Tibial nerve (tissue), 4 donors: ENCODE data around the gene ARHGAP26. TPM values are rescaled to one million over a fixed set of nuclear protein-coding genes. Genes with fewer than 3 reads are reported as not detected.
A peak's percentile ranks its signal among the peaks of the same experiment; 100 is the strongest.

Experiments
- DNase-seq, 2 donors: peaks; one replicate each; pipeline ENCODE4 v3.0.0-alpha.2; 2019; ENCODE audit warnings: low spot score in 2 of 2
- H3K27ac ChIP-seq, 4 donors: fragments of 200-600 bp; sonication (generic) in 3 of 4; one replicate each; pipeline ENCODE4 v1.5.1; 2017 to 2019; ENCODE audit warnings: mild to moderate bottlenecking in 1 of 4
- H3K27me3 ChIP-seq, 2 donors: fragments of 200-600 bp; sonication (generic) in 1 of 2; one replicate each; pipeline versions ENCODE4 v1.5.1 to v1.6.0; 2017 to 2019
- H3K36me3 ChIP-seq, 3 donors: fragments of 200-600 bp; sonication (generic); one replicate each; pipeline ENCODE4 v1.5.1; 2018 to 2019
- H3K4me1 ChIP-seq, 4 donors: fragments of 200-600 bp; sonication (generic) in 3 of 4; one replicate each; pipeline ENCODE4 v1.5.1; 2017 to 2019
- H3K4me3 ChIP-seq, 4 donors: fragments of 200-600 bp; sonication (generic) in 3 of 4; one replicate each; pipeline ENCODE4 v1.5.1; 2017 to 2019; ENCODE audit warnings: mild to moderate bottlenecking in 1 of 4, moderate library complexity in 1 of 4
- H3K9me3 ChIP-seq, 4 donors: fragments of 200-600 bp; sonication (generic) in 3 of 4; one replicate each; pipeline ENCODE4 v1.5.1; 2017 to 2019
- EP300 ChIP-seq, 2 donors: sonication (generic); formaldehyde crosslinking; IDR thresholded peaks; one replicate each; pipeline ENCODE4 v1.6.1; 2017; ENCODE audit warnings: antibody characterized with exemption in 2 of 2, mild to moderate bottlenecking in 1 of 2
- POLR2A ChIP-seq, 2 donors: fragments of 450-650 bp; IDR thresholded peaks; one replicate each; pipeline ENCODE4 v1.6.1; 2017; ENCODE audit warnings: antibody characterized with exemption in 2 of 2, mild to moderate bottlenecking in 2 of 2, moderate library complexity in 2 of 2
- WGBS, 2 donors: methylation state at CpG; one replicate each; pipeline ENCODE4 v1.1.5; 2018; 5-methylcytosine and 5-hydroxymethylcytosine counted together
- total RNA-seq, 4 donors: library from RNA; depleted of rRNA; stranded (reverse); fragments of >200 nt; gene quantifications; one replicate each; pipeline ENCODE4 v1.1.0, GENCODE V29; 2016
- TF ChIP-seq, protein P1 (sequence below), 5 experiments: fragments of 200-600 bp in 3 of 5; fragments of 450-650 bp in 2 of 5; sonication (generic) in 3 of 5; IDR thresholded peaks; one replicate each; pipeline ENCODE4 v1.5.1; 2016 to 2019; ENCODE audit warnings: antibody characterized with exemption in 5 of 5, mild to moderate bottlenecking in 3 of 5, moderate library complexity in 2 of 5

ARHGAP26 gene
- total RNA-seq, 4 donors from 2014 or later, result 33.7 to 77.8 (median 57.8) TPM

DNA sequence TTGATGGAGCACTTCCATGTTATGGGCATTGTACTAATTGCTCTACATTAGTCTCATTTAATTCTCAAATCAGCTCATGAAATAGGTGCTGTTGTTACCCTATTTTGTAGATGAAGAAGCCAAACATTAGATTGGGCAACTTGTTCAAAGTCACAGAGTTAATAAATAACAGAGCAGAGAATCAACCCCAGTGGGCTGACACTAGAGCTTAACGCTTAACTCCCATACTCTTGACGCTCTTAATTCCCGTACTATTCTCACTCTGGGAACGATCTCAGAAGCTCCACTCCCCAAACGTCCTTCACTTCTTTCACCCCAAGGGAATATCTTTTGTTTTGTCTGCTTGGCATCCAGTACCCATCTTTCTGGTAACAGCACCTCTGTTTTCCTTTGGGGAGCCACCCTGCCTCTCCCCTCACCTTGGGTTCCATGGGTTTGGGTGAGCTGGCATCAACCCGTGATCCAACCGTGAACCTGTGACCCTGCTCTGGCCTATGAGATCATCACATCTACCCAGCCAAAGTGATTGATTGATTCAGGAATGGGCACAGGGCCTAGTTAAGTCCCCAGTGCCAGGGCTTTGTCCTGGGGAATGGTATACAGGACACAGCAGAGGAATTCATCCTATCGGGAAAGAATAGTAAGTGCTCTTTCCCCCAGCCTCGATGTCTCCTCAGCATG is 464.1 kb downstream of the ARHGAP26 start:
- Histone ChIP-seq H3K27me3 (no peaks in the 10 kb centered on the region), H3K4me3 (no peak overlapping the region), H3K27ac (peak overlapping the region in 1 of 4 donors; percentile 5), H3K36me3 (no peaks in the 10 kb centered on the region), H3K4me1 (peaks cover 0 to 37% (median 7%) of the 10 kb centered on the region in 4 donors), H3K9me3 (no peaks in the 10 kb centered on the region)
- TF ChIP-seq EP300 (IDR thresholded peaks at IDR 0.05) (no peak), POLR2A (IDR thresholded peaks at IDR 0.05) (no peak)
- TF ChIP-seq, protein P1, sequence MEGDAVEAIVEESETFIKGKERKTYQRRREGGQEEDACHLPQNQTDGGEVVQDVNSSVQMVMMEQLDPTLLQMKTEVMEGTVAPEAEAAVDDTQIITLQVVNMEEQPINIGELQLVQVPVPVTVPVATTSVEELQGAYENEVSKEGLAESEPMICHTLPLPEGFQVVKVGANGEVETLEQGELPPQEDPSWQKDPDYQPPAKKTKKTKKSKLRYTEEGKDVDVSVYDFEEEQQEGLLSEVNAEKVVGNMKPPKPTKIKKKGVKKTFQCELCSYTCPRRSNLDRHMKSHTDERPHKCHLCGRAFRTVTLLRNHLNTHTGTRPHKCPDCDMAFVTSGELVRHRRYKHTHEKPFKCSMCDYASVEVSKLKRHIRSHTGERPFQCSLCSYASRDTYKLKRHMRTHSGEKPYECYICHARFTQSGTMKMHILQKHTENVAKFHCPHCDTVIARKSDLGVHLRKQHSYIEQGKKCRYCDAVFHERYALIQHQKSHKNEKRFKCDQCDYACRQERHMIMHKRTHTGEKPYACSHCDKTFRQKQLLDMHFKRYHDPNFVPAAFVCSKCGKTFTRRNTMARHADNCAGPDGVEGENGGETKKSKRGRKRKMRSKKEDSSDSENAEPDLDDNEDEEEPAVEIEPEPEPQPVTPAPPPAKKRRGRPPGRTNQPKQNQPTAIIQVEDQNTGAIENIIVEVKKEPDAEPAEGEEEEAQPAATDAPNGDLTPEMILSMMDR (IDR thresholded peaks at IDR 0.05), result no peak
- DNase-seq, result no peak
- WGBS, 2 donors, result 75 to 81% methylated on average over 9 of the region's 9 CpGs

DNA sequence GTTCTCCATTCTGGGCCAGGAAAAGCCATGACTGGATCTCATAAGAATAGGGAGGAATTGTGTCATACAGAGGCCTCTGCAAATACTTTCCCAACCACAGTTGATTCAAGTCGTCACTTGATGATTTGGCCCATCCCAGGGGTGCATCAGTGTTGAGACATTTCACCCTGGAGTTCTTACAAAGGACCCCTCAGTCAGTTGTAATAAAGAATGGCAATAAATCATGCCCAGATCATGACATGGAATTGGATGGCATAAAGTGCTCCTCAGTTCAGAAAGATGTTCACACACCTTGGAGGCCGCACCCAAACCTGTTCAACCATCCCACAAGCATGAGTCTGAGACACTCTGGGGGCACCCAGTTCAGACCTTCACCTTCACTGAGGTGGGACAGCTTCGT is 465.2 kb downstream of the ARHGAP26 start:
- no peaks in the 10 kb centered on the region for H3K36me3 ChIP-seq
- no peaks in the 10 kb centered on the region for H3K9me3 ChIP-seq
- no peaks in the 10 kb centered on the region for H3K27me3 ChIP-seq
- H3K4me3 ChIP-seq, result no peak overlapping the region
- DNase-seq, result peak in 1 of 2 donors; percentile 28
- H3K4me1 ChIP-seq, result peaks cover 0 to 27% (median 3%) of the 10 kb centered on the region in 4 donors
- TF ChIP-seq EP300 (IDR thresholded peaks at IDR 0.05), result peak in 1 of 2 donors; percentile 64
- TF ChIP-seq, protein P1 (IDR thresholded peaks at IDR 0.05), result no peak
- 58 to 82% methylated on average over 2 to 3 of the region's 3 CpGs for WGBS, 2 donors
- H3K27ac ChIP-seq, result peak overlapping the region in 1 of 4 donors; percentile 5

DNA sequence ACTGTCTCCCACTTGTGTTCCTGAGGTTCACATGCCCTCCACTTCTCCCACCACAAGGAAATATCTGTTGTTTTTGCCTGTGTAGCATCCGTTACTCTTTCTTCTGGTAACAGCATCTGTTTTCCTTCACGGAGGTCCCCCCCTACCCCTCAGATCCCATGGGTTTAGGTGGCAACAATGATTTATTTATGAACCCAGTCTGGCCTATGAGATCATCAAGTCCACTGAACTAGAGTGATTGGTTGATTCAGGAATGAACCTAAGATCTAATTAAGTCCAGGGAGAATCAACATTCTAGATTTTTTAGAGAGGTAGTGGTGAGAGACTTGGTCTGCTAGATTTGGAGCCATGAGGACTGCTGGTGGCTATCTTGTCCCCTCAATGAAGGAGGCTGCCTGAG is 466.5 kb downstream of the ARHGAP26 start:
- H3K4me1 ChIP-seq, result peaks cover 0 to 16% (median 3%) of the 10 kb centered on the region in 4 donors
- H3K9me3 ChIP-seq, result no peaks in the 10 kb centered on the region
- no peaks in the 10 kb centered on the region for H3K36me3 ChIP-seq
- TF ChIP-seq POLR2A (IDR thresholded peaks at IDR 0.05) (no peak), EP300 (IDR thresholded peaks at IDR 0.05) (no peak)
- TF ChIP-seq, protein P1 (IDR thresholded peaks at IDR 0.05), result no peak
- WGBS, 2 donors, result 71 to 80% methylated on average over 2 of the region's 2 CpGs
- DNase-seq, result no peak
- H3K27ac ChIP-seq, result no peak overlapping the region
- H3K4me3 ChIP-seq, result no peak overlapping the region
- no peaks in the 10 kb centered on the region for H3K27me3 ChIP-seq

DNA sequence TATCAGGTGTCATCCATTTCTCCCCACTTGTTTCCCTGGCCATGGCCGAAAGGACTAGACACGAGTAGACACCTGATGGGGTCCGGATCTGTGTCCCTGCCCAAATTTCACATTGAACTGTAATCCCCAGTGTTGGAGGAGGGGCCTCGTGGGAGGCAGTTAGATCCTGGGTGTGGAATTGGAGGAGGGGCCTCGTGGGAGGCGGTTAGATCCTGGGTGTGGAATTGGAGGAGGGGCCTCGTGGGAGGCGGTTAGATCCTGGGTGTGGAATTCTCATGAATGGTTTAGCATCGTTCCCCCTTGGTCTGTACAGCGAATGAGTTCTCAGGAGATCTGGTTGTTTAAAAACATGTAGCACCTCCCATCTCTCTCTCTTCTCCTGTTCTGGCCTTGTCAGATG is 467.5 kb downstream of the ARHGAP26 start:
- H3K9me3 ChIP-seq, result no peaks in the 10 kb centered on the region
- no peaks in the 10 kb centered on the region for H3K36me3 ChIP-seq
- peaks cover 0 to 17% (median 3%) of the 10 kb centered on the region in 4 donors for H3K4me1 ChIP-seq
- WGBS, 2 donors, result 90 to 92% methylated on average over 10 of the region's 10 CpGs
- no peak for DNase-seq
- H3K27me3 ChIP-seq, result no peaks in the 10 kb centered on the region
- TF ChIP-seq POLR2A (IDR thresholded peaks at IDR 0.05) (no peak), EP300 (IDR thresholded peaks at IDR 0.05) (no peak)
- TF ChIP-seq, protein P1 (IDR thresholded peaks at IDR 0.05), result no peak
- no peak overlapping the region for H3K4me3 ChIP-seq
- H3K27ac ChIP-seq, result no peak overlapping the region

DNA sequence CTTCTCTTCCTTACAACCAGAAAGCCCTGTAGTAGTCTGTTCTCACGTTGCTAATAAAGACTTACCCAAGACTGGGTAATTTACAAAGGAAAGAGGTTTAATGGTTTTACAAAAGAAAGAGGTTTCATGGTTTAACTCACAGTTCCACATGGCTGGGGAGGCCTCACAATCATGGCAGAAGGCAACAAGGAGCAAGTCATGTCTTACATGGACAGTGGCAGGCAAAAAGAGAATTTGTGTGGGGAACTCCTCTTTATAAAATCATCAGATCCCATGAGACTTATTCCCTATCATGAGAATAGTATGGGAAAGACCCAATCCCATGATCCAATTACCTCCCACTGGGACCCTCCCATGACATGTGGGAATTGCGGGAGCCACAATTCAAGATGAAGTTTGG is 468.4 kb downstream of the ARHGAP26 start:
- Histone ChIP-seq H3K36me3 (no peaks in the 10 kb centered on the region), H3K9me3 (no peaks in the 10 kb centered on the region), H3K4me3 (no peak overlapping the region), H3K27ac (no peak overlapping the region), H3K27me3 (no peaks in the 10 kb centered on the region), H3K4me1 (peaks cover 0 to 21% (median 1%) of the 10 kb centered on the region in 4 donors)
- DNase-seq, result no peak
- 89 to 93% methylated on average over 2 of the region's 2 CpGs for WGBS, 2 donors
- TF ChIP-seq, protein P1 (IDR thresholded peaks at IDR 0.05), result no peak
- TF ChIP-seq EP300 (IDR thresholded peaks at IDR 0.05) (no peak), POLR2A (IDR thresholded peaks at IDR 0.05) (no peak)
